ENCODE data around the gene DNASE2B.

The DNASE2B gene, protein sequence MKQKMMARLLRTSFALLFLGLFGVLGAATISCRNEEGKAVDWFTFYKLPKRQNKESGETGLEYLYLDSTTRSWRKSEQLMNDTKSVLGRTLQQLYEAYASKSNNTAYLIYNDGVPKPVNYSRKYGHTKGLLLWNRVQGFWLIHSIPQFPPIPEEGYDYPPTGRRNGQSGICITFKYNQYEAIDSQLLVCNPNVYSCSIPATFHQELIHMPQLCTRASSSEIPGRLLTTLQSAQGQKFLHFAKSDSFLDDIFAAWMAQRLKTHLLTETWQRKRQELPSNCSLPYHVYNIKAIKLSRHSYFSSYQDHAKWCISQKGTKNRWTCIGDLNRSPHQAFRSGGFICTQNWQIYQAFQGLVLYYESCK

DNA sequence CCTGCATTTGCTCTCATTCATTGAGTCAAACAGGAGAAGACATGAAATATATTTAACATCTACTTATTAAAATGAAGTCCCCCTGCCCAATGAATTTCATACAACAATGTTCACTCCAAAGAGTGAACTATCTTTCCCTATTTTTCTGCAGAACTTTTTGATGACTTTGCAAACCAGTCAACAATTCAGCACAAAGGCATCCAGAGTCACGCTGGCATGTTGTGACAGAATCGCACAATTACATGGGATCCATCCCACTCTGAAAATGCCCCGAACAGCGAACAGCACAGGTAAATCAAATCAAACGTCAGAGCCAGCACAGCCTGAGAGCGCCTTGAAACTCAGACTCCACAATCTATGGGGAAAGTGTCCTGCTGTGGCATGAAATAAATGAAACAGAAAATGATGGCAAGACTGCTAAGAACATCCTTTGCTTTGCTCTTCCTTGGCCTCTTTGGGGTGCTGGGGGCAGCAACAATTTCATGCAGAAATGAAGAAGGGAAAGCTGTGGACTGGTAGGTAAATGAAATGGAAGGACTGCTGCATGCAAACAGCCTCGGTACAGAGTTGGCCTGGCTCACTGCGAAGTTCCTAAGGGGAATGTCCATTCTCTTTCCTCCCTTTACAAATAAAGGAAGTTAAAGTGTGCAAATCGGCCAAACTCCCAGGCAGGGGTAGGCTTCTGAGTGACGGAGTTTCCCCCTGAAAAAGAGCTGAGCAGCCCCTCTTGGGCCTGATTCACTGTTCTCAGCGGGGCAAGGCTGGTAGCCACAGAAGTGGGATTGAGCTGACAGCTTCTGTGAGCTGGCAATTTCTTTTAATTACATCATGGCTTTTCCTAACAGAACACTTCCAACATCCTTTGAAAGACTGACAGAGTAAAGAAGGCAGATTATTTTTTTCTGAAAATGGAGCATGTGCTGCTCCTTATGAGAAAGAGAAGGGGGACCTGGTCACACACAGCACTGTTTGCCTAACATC lies at the start of gene DNASE2B:
Gene DNASE2B, plus strand, starts transcription at position 310 of the 981 bp plus-strand sequence. Its CDS starts 81 bp downstream, at position 391.
- DNase-seq (ENCODE audit: low read depth): no peak

DNA sequence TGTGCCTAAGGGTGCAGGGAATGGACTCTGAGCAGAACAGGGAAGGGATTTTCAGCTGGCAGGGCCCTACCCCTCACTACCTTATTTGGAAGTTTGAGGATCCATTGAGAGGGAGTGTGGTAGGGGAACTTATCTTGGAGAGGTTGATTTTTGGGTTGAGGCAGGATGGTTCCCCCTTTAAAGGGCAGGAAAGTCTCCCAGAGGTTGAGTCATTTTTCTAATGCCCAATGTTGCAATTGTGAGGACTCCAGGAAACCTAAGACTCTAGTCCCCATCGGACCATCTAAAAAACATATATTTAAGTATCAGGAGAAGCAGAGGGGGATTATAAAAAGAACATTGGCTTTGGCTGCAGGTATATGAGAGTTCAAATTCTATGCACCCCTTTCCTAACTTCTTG lies 49.5 kb upstream of the DNASE2B start:
- DNase-seq (ENCODE audit: low read depth): no peak

DNA sequence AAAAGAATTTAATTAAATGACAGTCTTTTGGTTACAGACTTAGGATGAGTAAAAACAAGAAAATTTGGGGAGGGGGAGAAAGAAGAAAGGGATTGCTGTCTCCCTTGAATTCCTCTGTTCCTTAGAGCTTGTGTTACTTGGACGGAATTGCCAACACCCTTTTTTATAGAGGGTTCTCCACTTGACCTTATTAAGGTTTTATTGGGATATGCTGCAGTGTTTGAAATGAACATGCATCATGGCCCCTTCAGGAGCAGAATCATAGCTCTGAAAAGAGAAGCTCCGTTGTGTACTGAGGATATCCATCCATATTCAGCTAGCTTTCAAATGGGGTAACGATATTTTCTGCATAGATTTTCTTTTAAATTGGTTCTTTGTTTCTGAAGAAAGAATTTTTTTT lies 48.2 kb upstream of the DNASE2B start:
- DNase-seq (ENCODE audit: low read depth): no peak

DNA sequence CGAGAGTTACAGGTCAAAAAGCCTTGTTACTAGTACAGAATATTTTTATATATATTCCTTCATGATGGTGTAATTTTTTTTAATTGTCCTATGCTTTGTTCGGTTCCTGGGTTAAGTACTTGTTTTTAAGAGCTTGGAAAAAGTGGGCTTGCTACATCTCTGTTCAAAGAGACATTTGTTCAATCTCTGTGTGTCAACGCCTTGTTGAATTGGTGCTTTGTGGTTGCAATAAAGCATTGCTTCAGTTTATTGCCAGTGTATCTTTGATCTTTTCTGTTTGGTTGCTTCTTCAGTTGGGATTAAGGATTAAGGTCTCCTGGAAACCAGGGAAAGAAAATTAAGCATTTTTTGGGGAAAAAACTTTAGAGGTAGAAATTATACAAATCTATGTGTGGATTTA lies 47.7 kb upstream of the DNASE2B start:
- DNase-seq (ENCODE audit: low read depth): no peak

DNA sequence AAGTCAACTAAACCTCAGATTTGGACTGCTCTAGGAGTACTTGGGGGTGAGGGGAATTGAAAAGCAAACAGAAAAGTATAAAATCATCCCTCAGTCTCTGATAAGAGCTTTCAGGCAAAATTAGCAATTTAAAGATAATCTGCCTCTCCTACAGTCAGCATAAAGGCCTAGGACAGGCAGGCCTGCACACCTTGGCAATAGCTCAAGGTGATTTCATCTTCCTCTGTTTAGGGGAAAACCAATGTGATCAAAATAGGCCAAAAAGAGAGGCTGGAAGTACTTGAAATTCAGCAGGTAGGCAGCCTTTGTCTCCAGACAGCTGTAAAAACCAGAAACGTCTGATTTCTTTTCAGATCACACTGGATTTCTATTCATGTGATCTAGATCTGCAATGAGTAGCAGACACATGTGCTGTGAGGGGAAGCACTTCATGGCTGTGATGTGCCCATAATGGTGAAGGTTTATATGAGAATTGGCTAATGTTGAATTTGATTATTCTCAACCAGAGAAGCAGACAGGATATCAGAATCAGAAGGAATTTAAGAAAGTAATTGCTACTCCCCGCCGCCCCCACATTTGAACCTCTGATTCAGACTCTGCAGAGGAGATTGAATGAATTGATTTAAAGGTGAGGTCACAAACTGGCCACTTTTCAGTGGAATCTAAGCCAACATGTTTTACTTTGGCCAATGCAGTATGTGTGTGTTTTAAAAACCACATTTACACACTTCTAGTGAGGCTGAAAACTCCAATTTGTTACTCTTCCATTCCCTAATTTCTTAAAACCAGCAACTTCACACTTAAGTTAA lies 45.8 kb upstream of the DNASE2B start:
- DNase-seq (ENCODE audit: low read depth): no peak

DNA sequence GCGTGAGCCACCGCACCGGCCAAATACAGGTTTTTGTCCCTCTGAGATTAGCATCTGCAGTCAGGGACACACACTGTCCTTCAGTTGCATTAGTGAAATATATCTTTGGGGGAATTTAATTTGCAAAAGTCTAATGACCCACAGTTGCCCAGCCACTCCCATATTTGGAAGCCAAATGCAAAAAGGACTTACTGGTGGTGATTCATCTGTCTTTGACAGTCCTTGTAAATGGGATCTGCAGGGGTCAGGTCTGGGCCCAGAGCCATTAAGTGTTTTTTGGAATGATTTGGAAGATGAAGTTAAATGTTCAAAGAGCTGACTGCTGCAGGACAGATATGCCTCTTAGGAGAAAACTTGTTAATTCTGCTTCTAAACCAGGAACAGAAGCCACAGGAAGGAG lies 44.6 kb upstream of the DNASE2B start:
- no peak for DNase-seq (ENCODE audit: low read depth)

DNA sequence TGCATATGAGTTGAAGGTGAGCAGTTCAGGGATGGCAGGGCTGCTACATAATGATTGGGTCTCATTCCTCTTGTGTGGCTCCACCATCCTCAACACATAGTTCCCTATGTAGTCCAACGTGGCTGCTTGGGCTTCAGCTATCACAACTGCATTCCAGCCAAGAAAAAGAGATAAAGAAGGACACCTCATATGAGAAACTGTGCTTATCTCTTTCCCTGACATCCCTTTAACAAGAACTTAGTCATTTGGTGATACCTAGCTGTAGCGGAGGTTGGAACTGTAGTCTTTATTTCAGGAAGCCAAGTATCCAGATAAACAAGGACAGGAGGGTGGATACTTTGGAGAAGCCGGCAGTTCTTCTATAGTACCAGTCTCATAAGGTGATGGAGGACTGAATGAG lies 42.7 kb upstream of the DNASE2B start:
- no peak for DNase-seq (ENCODE audit: low read depth)

DNA sequence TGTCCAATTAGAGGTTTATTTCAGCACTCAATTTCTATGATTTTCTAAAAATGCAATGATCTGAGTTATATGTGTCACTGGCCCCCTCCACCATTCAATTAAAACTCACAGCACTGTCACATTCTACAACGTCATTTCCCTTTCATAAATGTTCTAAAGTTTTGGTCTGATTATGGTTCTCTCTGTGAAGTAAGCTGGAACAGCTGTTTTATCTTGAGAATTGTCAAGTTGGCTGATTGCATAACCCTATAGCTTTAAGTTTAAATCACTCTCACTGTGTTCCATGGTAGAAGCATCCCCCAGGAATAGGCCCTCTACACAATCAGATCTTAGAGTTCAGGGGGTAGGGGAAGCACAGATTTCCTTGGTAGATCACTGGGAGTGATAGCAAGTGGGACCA lies 41.4 kb upstream of the DNASE2B start:
- DNase-seq (ENCODE audit: low read depth): no peak

DNA sequence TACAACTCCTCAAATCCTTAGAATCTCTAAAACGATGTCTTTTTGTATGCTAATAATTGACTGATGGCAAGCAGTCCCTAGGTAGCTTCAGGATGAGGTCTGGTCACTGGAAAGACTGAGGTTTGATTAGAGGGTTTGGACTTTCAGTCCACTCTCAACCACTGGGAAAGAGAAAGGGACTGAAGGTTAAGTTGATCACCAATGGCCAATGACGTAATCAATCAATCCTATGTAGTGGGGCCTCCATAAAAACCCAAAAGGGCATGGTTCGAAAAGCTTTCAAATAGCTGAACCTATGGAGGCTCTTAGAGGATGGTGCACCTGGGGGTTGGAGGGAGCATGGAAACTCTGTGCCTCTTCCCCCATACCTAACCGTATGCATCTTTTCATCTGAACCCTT lies 39.6 kb upstream of the DNASE2B start:
- DNase-seq (ENCODE audit: low read depth): no peak

DNA sequence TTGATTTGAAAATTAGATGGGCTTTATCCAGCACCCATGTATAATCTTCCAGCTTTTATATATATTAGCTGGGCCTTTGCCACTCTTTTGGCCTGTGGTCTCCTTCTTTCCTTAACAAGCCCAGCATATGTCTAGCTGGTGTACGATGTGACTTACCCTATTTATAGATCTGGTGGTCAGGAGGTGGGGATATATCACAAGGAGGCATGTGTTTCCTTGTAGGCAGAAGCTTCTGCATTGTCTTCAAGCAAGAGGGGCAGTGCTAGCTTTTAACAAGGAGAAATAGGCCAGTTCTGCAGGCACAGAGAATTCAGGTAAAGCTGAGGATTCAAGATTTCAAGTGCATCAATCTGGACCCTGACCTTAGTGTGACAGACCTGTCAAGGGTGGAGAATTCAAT lies 38.0 kb upstream of the DNASE2B start:
- DNase-seq (ENCODE audit: low read depth): no peak

DNA sequence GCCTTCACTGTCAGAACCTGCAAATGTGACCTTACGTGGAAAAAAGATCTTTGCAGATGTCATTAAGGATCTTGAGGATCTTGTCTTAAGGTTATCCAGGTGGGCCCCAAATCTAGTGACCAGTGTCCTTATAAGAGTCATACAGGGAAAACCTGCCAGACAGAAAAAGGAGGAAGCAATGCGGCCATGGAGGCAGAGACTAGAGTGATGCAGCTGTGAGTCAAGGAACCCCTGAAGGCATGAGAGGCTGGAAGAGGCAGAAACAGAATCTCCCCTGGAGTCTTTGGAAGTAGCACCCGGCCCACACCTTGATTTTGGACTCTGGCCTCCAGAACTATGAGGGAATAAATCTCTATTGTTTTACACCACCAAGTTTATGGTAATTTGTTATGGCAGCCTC lies 36.5 kb upstream of the DNASE2B start:
- DNase-seq (ENCODE audit: low read depth): no peak

DNA sequence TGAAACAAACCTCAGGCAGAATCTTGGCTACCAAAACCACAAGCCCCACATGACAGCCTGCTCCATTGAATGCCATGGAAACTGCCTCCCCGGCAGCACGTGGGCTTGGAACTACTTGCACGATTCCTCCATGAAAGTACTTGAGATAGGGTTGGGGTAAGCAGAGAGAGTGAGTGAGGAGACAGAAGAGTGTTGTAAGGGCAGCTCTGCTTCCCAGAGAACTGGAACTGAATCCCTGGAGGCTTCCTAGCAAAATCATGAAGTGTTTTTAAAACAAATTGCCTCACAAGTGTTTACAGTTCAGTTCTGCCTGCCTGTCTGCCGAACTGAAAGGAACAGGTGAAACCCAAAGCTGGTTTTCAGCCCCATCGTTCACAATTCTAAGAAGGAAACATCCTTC lies 35.3 kb upstream of the DNASE2B start:
- no peak for DNase-seq (ENCODE audit: low read depth)

DNA sequence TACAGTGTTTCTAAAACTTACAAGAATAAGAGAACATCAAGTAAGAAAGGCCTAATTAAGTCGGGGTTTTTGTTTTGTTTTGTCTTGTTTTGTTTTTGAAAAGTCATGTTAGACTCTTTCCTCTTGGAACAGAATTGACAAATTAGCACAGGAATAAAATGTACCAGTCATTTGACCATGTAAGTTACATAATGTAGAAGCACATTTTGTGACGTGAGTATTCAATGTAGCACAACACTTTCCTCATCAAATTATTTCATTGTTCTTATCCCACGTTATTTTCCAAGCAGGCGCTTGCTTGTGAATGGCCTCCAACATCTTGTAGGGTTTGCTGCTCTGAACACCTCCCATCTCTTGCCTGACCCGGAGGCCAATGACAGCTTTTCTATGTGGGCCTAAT lies 34.7 kb upstream of the DNASE2B start:
- no peak for DNase-seq (ENCODE audit: low read depth)

DNA sequence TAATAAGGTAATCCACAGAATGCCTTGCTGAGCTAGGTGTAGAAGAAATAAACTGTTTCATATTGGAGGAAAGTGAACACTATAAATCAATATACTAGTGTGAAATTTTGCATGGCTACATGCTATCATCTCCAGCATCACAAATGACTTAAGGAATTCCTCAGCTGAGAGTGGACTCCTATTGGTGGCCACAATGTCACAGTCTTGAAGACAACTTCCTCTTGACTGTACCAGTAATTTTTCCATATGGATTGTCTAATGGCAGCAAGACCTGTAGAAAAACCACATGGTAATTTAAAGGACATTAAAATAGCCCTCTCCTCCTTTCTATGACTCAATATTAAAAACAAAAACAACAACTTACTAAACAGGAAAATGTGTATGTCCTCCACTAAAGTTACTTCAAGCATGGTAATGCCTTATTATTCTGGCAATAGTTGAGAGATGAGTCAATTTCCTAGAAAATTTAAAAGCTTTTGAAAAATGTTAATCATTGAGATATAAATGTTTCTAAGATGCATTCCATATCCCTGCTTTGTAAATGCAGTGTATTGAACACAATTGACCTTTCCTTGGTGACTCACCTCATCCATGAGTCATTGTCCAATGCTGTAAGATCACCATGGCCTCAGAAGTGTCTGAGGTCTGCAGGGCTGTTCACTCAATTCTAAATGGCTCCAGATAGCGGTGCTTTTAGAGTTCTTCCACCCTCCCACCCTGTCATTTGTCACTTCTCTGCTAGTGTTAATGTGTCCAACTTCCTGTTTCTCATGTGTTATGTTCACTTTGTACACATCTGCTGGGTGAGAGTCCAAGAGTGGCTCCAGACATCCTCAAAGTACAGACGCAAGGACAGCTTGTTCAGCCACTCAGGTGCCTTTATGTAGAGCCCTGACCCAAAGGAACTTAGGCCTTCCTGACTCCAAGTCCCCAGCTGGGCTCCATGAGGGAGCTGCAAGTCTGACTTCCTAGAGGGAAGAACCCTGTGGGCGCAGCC lies 32.8 kb upstream of the DNASE2B start:
- no peak for DNase-seq (ENCODE audit: low read depth)

DNA sequence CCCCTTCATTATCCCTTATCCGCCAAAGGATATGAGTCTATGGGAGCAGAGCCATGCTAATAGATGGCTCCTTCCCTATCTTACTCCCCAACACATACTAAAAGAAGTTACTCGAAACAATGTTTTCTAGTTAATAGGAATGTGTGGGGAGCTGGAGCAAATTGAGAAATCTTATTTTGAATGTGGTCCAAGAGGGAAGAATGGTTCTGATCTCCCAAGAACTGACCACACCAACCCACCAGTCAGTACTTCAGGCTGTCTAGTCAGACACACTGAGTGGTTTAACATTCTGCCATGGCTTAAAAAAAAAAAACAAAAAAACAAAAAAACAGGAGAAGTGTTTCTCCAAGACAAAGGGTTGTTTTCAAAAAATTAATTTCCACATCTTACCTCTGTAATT lies 31.5 kb upstream of the DNASE2B start:
- DNase-seq (ENCODE audit: low read depth): no peak

DNA sequence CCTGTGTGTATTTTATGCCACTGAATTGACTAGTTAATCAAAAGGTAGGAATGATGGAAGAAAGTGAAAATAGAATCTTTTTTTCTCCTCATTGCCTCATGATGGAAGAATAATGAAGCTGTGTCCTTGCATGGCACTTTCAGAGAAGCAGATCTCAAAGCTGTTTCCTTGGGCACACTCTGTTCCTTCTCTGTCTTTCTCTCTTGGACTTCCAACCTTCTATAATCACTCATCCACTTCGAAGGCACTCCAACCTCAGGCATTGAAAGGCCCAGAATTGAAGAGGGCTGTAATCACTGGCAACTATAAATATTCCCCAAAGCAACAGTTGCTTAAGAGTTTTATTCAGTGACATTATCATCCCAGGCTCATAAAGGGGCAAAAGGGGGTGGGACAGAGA lies 31.1 kb upstream of the DNASE2B start:
- no peak for DNase-seq (ENCODE audit: low read depth)

DNA sequence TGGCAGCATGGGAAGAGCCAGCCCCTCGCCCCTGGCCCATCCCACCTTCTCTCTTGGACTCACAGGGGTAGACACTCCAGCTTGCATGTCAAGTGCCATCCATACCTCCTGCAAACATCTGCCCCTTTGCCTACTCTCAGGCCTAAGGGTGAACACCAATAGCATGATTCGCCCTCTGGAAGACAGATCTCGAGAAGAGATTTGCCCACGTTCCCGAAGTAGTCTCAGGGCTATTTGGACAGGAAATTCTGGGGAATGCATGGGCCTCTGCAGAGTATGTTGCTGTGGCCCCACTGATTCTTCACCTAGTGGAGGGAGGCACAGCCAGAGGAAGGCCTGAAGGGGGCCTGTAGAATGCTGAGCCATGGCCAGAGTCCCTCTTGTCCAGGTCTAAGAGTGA lies 29.8 kb upstream of the DNASE2B start:
- no peak for DNase-seq (ENCODE audit: low read depth)

DNA sequence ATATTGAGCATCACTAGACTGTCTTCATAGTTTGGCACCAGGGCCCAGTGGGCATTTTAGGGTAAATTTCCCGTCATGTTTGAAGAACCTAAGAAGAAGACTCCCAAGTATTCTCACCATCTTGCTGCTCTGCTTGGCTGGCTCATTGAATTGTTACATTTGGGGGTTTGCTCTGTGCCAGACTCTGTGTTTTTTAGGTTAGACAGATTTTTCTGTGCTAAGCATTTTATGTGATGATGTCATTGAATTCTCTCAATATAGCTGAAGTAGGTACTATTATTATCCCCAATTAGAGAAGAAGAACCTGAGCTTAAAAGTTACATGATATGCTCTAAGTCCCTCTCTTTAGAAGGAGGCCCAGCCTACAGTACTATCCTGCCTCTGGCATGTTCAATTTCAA lies 28.0 kb upstream of the DNASE2B start:
- DNase-seq (ENCODE audit: low read depth): no peak

DNA sequence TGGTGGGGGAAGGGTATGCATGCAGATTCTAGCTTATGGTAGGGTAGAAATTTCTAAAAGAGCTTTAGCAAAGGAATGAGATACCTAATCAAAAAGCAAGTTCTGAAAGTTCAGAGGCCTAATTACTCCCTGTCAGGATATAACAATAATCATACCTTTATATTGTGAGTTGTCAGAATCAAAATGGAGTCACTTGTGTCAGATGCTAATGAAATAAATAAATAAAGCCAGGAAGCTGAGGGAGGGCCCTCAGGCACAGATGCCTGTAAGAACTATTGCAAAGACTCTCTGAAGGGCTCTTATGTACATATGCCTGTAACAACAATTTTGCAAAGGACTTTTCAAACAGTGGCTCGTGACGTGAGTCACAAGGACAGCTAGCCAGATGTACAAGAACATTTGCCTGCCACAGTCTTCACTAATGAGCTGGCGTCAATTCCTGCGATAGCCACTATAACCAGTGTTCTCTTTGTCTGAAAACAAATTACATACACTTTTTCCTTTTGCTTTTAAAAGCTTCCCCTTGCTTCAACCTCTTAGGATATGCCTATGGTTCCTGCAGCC lies 27.4 kb upstream of the DNASE2B start:
- DNase-seq (ENCODE audit: low read depth): no peak

DNA sequence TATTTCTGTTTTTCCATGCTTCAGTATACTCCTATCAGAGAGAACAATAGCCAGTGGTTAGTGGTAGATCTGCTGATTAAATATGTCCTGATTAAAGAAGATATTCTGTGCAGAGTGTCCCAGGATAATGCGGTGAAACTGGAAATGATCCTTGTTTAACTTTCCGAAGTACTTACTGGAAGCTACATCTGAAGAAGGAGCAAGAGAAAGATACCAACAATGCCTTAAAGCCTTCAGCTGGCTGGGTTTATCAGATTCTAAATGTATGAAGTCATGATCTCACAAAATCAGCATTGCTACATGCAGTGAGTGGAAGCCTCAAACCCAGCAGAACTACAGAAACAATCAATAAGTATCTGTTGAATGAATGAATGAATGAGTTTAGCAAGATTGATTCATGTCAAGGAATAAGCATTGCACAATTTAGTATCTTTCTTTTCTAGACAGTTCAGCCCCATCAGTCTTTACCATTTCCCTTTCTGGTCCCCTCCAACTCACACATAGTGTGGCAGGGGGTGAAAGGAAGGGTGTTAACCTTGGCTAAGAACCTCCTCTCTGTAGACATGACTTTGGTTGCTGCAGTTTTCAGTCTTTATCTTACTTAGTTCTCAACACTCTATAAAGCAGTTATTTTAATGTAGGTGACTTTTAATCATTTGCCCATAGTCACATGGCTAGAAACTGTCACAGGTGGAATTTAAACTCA lies 24.7 kb upstream of the DNASE2B start:
- DNase-seq (ENCODE audit: low read depth): no peak
